Right atrium auricular region (tissue), 2 donors: ENCODE measurements around the gene CATSPERE. TPM values are rescaled to one million over a fixed set of nuclear protein-coding genes. Genes with fewer than 3 reads are reported as not detected.

Experiments
- DNase-seq: peaks from one replicate; pipeline ENCODE4 v3.0.0-alpha.2; 2019; ENCODE audit warnings: low spot score
- H3K27ac ChIP-seq, 2 donors: fragments of 200-600 bp; sonication (generic); 1 replicate in 1 of 2; 2 replicates in 1 of 2; pipeline ENCODE4 v1.5.1; 2016 to 2019
- H3K27me3 ChIP-seq, 2 donors: fragments of 200-600 bp; sonication (generic); one replicate each; pipeline versions ENCODE4 v1.5.1 to v1.6.0; 2017 to 2019
- H3K36me3 ChIP-seq: fragments of 200-600 bp; sonication (generic); one replicate; pipeline ENCODE4 v1.5.1; 2016
- H3K4me1 ChIP-seq, 2 donors: fragments of 200-600 bp; sonication (generic); one replicate each; pipeline versions ENCODE4 v1.5.1 to v1.6.0; 2017 to 2019
- H3K4me3 ChIP-seq, 2 donors: fragments of 200-600 bp; sonication (generic); 1 replicate in 1 of 2; 2 replicates in 1 of 2; pipeline ENCODE4 v1.5.1; 2017 to 2019; ENCODE audit warnings: mild to moderate bottlenecking in 1 of 2, moderate library complexity in 1 of 2
- H3K9me3 ChIP-seq, 2 donors: fragments of 200-600 bp; sonication (generic); one replicate each; pipeline ENCODE4 v1.5.1; 2019
- CTCF ChIP-seq, 2 donors: fragments of 200-600 bp; sonication (generic); IDR thresholded peaks; one replicate each; pipeline ENCODE4 v1.5.1; 2019; ENCODE audit warnings: antibody characterized with exemption in 2 of 2
- total RNA-seq, 2 donors: library from RNA; depleted of rRNA; stranded (reverse); fragments of >200 nt; gene quantifications; one replicate each; pipeline ENCODE4 v1.1.0, GENCODE V29; 2016

Gene CATSPERE
- total RNA-seq, 2 donors from 2014 or later = 0.20 to 0.63 TPM

- no peak for DNase-seq
- peaks cover 0 to 19% of the 10 kb centered on the region in 2 donors for H3K4me1 ChIP-seq
- TF ChIP-seq CTCF (IDR thresholded peaks at IDR 0.05) = no peak
Observed at GRCh38 chr1:244444854-244445253, 16.2 kb upstream of the CATSPERE start.

GRCh38 chr1:244445320-244446181 lies 15.5 kb upstream of the CATSPERE start:
- no peaks in the 10 kb centered on the region for H3K9me3 ChIP-seq
- TF ChIP-seq CTCF (IDR thresholded peaks at IDR 0.05) = no peak
- no peak overlapping the region for H3K4me3 ChIP-seq
- no peak for DNase-seq
- H3K27ac ChIP-seq = peak overlapping the region in 1 of 2 donors; percentile 8
- H3K4me1 ChIP-seq = peaks cover 0 to 26% of the 10 kb centered on the region in 2 donors
- no peaks in the 10 kb centered on the region for H3K36me3 ChIP-seq
- H3K27me3 ChIP-seq = no peaks in the 10 kb centered on the region

More at GRCh38 chr1:244444854-244445253, 16.2 kb upstream of the CATSPERE start:
- Histone ChIP-seq H3K9me3 (no peaks in the 10 kb centered on the region), H3K27me3 (no peaks in the 10 kb centered on the region), H3K4me3 (no peak overlapping the region), H3K36me3 (no peaks in the 10 kb centered on the region), H3K27ac (no peak overlapping the region)

- H3K27me3 ChIP-seq = no peaks in the 10 kb centered on the region
- no peak overlapping the region for H3K27ac ChIP-seq
- no peak for TF ChIP-seq CTCF (IDR thresholded peaks at IDR 0.05)
- DNase-seq = no peak
- no peaks in the 10 kb centered on the region for H3K36me3 ChIP-seq
- H3K4me3 ChIP-seq = no peak overlapping the region
- peaks cover 0 to 28% of the 10 kb centered on the region in 2 donors for H3K4me1 ChIP-seq
- H3K9me3 ChIP-seq = no peaks in the 10 kb centered on the region
Observed at GRCh38 chr1:244447024-244447423, 14.0 kb upstream of the CATSPERE start.

GRCh38 chr1:244447552-244447951 lies 13.5 kb upstream of the CATSPERE start:
- Histone ChIP-seq H3K36me3 (no peaks in the 10 kb centered on the region), H3K4me1 (peaks cover 0 to 28% of the 10 kb centered on the region in 2 donors), H3K4me3 (no peak overlapping the region), H3K27ac (no peak overlapping the region), H3K9me3 (no peaks in the 10 kb centered on the region), H3K27me3 (no peaks in the 10 kb centered on the region)
- no peak for DNase-seq
- TF ChIP-seq CTCF (IDR thresholded peaks at IDR 0.05) = no peak

GRCh38 chr1:244448279-244449036 lies 12.6 kb upstream of the CATSPERE start:
- Histone ChIP-seq H3K4me3 (no peak overlapping the region), H3K36me3 (no peaks in the 10 kb centered on the region), H3K27ac (no peak overlapping the region), H3K4me1 (peaks cover 0 to 28% of the 10 kb centered on the region in 2 donors), H3K27me3 (no peaks in the 10 kb centered on the region), H3K9me3 (no peaks in the 10 kb centered on the region)
- no peak for TF ChIP-seq CTCF (IDR thresholded peaks at IDR 0.05)
- DNase-seq = no peak
